GM18499 (cell line): ENCODE results near the gene ABCA4.

ENCODE experiments used
- ATAC-seq: cut with Tn5 transposase; IDR thresholded peaks from one replicate; pipeline ENCODE4 v1.9.1; 2021; ENCODE audit warnings: moderate number of reproducible peaks; ENCODE audit not compliant: insufficient read depth, unreplicated experiment

ABCA4 gene

GRCh38 chr1:94031591-94031990 is 89.4 kb downstream of the ABCA4 start:
- no peak for ATAC-seq

- no peak for ATAC-seq
These were observed 89.8 kb downstream of the ABCA4 start for GRCh38 chr1:94031154-94031553.

GRCh38 chr1:94029130-94029993 is 91.6 kb downstream of the ABCA4 start:
- ATAC-seq = no peak

GRCh38 chr1:94027721-94028515 is 93.0 kb downstream of the ABCA4 start:
- ATAC-seq = no peak

GRCh38 chr1:94026619-94027380 is 94.1 kb downstream of the ABCA4 start:
- no peak for ATAC-seq

GRCh38 chr1:94025383-94026340 is 95.3 kb downstream of the ABCA4 start:
- ATAC-seq = no peak

GRCh38 chr1:94024104-94024792 is 96.7 kb downstream of the ABCA4 start:
- ATAC-seq = no peak

GRCh38 chr1:94022471-94023189 is 98.3 kb downstream of the ABCA4 start:
- no peak for ATAC-seq

- no peak for ATAC-seq
These were observed 100.0 kb downstream of the ABCA4 start for GRCh38 chr1:94020764-94021579.

- ATAC-seq = no peak
These were observed 101.6 kb downstream of the ABCA4 start for GRCh38 chr1:94019327-94019726.

GRCh38 chr1:94017155-94017829 is 103.7 kb downstream of the ABCA4 start:
- no peak for ATAC-seq

- ATAC-seq = no peak
These were observed 105.5 kb downstream of the ABCA4 start for GRCh38 chr1:94015489-94015817.

GRCh38 chr1:94014635-94015488 is 106.1 kb downstream of the ABCA4 start:
- ATAC-seq = no peak

- ATAC-seq = no peak
These were observed 106.9 kb downstream of the ABCA4 start for GRCh38 chr1:94014087-94014486.

GRCh38 chr1:94013367-94013878 is 107.5 kb downstream of the ABCA4 start:
- no peak for ATAC-seq

GRCh38 chr1:94012708-94013366 is 108.1 kb downstream of the ABCA4 start:
- ATAC-seq = no peak
